IMR-90 (cell line): ENCODE data around the gene STKLD1.
"Not testable (repeated sequence)": the region's sequence is repeated elsewhere in the genome, so short reads cannot be mapped to it uniquely, and the experiment has no call there.

Experiments
- MAFK ChIP-seq: IDR thresholded peaks from 2 replicates; pipeline ENCODE4 v1.6.1; 2012; ENCODE audit warnings: low read depth, low read length, improper control_type of control experiment
- POLR2A ChIP-seq: IDR thresholded peaks from 2 replicates; pipeline ENCODE4 v1.6.1; 2012; ENCODE audit warnings: mild to moderate bottlenecking, low read depth, low read length
- RAD21 ChIP-seq: IDR thresholded peaks from 2 replicates; pipeline ENCODE4 v1.6.1; 2012; ENCODE audit warnings: low read length, improper control_type of control experiment
- TF ChIP-seq, protein P1 (sequence below): conservative IDR thresholded peaks from 2 replicates; pipeline ENCODE4 v1.5.1; 2012; ENCODE audit warnings: mild to moderate bottlenecking, low read depth, low read length, improper control_type of control experiment

DNA sequence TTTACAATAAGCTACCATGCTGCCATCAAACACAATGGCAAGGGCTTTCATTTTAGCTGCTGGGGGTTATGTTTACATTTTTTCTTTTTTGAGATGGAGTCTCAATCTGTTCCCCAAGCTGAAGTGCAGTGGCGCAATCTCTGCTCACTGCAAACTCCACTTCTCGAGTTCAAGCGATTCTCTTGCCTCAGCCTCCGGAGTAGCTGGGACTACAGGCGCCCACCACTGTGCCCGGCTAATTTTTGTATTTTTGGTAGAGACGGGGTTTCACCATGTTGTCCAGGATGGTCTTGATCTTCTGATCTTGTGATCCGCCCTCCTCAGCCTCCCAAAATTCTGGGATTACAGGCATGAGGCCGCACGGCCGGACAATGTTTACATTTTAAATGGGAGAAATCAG lies 41.3 kb upstream of the STKLD1 start:
- TF ChIP-seq, protein P1, sequence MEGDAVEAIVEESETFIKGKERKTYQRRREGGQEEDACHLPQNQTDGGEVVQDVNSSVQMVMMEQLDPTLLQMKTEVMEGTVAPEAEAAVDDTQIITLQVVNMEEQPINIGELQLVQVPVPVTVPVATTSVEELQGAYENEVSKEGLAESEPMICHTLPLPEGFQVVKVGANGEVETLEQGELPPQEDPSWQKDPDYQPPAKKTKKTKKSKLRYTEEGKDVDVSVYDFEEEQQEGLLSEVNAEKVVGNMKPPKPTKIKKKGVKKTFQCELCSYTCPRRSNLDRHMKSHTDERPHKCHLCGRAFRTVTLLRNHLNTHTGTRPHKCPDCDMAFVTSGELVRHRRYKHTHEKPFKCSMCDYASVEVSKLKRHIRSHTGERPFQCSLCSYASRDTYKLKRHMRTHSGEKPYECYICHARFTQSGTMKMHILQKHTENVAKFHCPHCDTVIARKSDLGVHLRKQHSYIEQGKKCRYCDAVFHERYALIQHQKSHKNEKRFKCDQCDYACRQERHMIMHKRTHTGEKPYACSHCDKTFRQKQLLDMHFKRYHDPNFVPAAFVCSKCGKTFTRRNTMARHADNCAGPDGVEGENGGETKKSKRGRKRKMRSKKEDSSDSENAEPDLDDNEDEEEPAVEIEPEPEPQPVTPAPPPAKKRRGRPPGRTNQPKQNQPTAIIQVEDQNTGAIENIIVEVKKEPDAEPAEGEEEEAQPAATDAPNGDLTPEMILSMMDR, result not testable (repeated sequence)
- not testable (repeated sequence) for TF ChIP-seq MAFK, RAD21, POLR2A
